Measurements from ENCODE around the gene E2F3.
"Not testable (repeated sequence)": the region's sequence is repeated elsewhere in the genome, so short reads cannot be mapped to it uniquely, and the experiment has no call there.

E2F3 gene

GRCh38 chr6:20464041-20464440 lies 62.4 kb downstream of the E2F3 start:
- no peak for DNase-seq (ENCODE audit: insufficient read length, low spot score)
- no peak for FAIRE-seq

GRCh38 chr6:20464847-20465246 lies 63.2 kb downstream of the E2F3 start:
- DNase-seq (ENCODE audit: insufficient read length, low spot score) (no peak), FAIRE-seq (no peak)
- TF ChIP-seq, protein P1, sequence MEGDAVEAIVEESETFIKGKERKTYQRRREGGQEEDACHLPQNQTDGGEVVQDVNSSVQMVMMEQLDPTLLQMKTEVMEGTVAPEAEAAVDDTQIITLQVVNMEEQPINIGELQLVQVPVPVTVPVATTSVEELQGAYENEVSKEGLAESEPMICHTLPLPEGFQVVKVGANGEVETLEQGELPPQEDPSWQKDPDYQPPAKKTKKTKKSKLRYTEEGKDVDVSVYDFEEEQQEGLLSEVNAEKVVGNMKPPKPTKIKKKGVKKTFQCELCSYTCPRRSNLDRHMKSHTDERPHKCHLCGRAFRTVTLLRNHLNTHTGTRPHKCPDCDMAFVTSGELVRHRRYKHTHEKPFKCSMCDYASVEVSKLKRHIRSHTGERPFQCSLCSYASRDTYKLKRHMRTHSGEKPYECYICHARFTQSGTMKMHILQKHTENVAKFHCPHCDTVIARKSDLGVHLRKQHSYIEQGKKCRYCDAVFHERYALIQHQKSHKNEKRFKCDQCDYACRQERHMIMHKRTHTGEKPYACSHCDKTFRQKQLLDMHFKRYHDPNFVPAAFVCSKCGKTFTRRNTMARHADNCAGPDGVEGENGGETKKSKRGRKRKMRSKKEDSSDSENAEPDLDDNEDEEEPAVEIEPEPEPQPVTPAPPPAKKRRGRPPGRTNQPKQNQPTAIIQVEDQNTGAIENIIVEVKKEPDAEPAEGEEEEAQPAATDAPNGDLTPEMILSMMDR (IDR thresholded peaks at IDR 0.05; ENCODE audit: insufficient read depth, missing control alignments) = no peak

More at GRCh38 chr6:20464041-20464440, 62.4 kb downstream of the E2F3 start:
- TF ChIP-seq, protein P1 (IDR thresholded peaks at IDR 0.05; ENCODE audit: insufficient read depth, missing control alignments) = no peak

- not testable (repeated sequence) for DNase-seq (ENCODE audit: insufficient read length, low spot score); FAIRE-seq
Measured at GRCh38 chr6:20465616-20466015, 63.9 kb downstream of the E2F3 start.

DNA sequence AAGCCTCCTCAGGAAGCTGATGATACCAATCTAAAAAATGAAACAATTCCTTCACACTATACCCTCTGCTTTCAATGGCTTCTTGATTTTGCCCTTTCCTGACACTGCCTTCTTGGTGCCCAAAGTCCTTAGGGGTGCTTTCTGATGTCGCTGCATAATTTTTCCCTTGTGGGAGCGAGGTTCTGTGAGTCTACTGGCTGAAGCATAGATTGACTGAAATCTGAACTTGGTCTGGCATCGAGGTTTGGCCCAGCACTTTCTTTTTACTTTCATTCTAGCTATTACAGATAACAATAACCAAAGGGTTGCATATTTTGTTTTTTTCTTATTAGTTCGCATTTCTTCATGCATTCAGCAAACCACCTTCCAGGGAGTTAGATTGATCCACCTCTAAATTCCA lies 65.8 kb downstream of the E2F3 start:
- DNase-seq (ENCODE audit: insufficient read length, low spot score) (no peak), FAIRE-seq (no peak)
- TF ChIP-seq, protein P1 (IDR thresholded peaks at IDR 0.05; ENCODE audit: insufficient read depth, missing control alignments) = no peak

- DNase-seq (ENCODE audit: insufficient read length, low spot score) = no peak
- TF ChIP-seq, protein P1 (IDR thresholded peaks at IDR 0.05; ENCODE audit: insufficient read depth, missing control alignments) = no peak
- no peak for FAIRE-seq
Measured at GRCh38 chr6:20468209-20468608, 66.5 kb downstream of the E2F3 start.

- TF ChIP-seq, protein P1 (IDR thresholded peaks at IDR 0.05; ENCODE audit: insufficient read depth, missing control alignments) = no peak
- DNase-seq (ENCODE audit: insufficient read length, low spot score) = no peak
- FAIRE-seq = no peak
Measured at GRCh38 chr6:20472748-20473147, 71.1 kb downstream of the E2F3 start.

DNA sequence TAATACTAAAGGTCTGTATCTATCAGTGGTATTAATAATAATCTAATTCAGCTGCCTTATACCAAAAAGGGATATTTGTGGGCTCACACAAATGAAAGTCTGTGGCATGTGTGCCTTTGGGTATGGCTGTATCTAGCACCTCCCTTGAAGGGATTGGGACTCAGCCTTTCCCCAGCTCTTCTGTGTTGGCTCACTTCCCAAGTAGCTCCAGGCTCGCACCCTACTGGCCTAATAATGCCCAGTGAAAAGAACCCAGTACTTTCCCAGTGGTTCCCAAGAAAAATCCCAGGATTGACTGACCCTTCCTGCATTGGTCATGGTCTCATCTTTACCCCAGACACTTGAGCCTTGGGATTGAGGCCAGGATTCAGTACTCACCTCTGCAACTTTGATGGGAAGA lies 71.8 kb downstream of the E2F3 start:
- TF ChIP-seq, protein P1 (IDR thresholded peaks at IDR 0.05; ENCODE audit: insufficient read depth, missing control alignments) = no peak
- no peak for FAIRE-seq
- no peak for DNase-seq (ENCODE audit: insufficient read length, low spot score)
